Gastroesophageal sphincter (tissue), 3 donors: ENCODE results near the gene MUS81.

Experiments
- POLR2A ChIP-seq, 2 donors: fragments of 450-650 bp; IDR thresholded peaks; one replicate each; pipeline ENCODE4 v1.6.1; 2017; ENCODE audit warnings: antibody characterized with exemption in 2 of 2, mild to moderate bottlenecking in 2 of 2, moderate library complexity in 1 of 2
- POLR2AphosphoS5 ChIP-seq: sonication (generic); formaldehyde crosslinking; IDR thresholded peaks from one replicate; pipeline ENCODE4 v1.6.1; 2017; ENCODE audit warnings: antibody characterized with exemption
- TF ChIP-seq, protein P1 (sequence below), 4 experiments: fragments of 200-600 bp in 2 of 4; fragments of 450-650 bp in 2 of 4; sonication (generic) in 1 of 4; IDR thresholded peaks; one replicate each; pipeline ENCODE4 v1.5.1; 2017 to 2019; ENCODE audit warnings: antibody characterized with exemption in 4 of 4, mild to moderate bottlenecking in 2 of 4, moderate library complexity in 2 of 4

- TF ChIP-seq POLR2AphosphoS5 (peak; percentile 99), POLR2A (IDR thresholded peaks at IDR 0.05) (peak; percentile 99)
- TF ChIP-seq, protein P1, sequence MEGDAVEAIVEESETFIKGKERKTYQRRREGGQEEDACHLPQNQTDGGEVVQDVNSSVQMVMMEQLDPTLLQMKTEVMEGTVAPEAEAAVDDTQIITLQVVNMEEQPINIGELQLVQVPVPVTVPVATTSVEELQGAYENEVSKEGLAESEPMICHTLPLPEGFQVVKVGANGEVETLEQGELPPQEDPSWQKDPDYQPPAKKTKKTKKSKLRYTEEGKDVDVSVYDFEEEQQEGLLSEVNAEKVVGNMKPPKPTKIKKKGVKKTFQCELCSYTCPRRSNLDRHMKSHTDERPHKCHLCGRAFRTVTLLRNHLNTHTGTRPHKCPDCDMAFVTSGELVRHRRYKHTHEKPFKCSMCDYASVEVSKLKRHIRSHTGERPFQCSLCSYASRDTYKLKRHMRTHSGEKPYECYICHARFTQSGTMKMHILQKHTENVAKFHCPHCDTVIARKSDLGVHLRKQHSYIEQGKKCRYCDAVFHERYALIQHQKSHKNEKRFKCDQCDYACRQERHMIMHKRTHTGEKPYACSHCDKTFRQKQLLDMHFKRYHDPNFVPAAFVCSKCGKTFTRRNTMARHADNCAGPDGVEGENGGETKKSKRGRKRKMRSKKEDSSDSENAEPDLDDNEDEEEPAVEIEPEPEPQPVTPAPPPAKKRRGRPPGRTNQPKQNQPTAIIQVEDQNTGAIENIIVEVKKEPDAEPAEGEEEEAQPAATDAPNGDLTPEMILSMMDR (IDR thresholded peaks at IDR 0.05) = peak in 1 of 4 experiments; percentile 10
Measured at GRCh38 chr11:65857853-65858680, 2.2 kb upstream of the MUS81 start, which contains the start of gene CFL1.
